ENCODE measurements around the gene CD300LG.
"Not testable (repeated sequence)": the region's sequence is repeated elsewhere in the genome, so short reads cannot be mapped to it uniquely, and the experiment has no call there.

Gene CD300LG, protein sequence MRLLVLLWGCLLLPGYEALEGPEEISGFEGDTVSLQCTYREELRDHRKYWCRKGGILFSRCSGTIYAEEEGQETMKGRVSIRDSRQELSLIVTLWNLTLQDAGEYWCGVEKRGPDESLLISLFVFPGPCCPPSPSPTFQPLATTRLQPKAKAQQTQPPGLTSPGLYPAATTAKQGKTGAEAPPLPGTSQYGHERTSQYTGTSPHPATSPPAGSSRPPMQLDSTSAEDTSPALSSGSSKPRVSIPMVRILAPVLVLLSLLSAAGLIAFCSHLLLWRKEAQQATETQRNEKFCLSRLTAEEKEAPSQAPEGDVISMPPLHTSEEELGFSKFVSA

DNA sequence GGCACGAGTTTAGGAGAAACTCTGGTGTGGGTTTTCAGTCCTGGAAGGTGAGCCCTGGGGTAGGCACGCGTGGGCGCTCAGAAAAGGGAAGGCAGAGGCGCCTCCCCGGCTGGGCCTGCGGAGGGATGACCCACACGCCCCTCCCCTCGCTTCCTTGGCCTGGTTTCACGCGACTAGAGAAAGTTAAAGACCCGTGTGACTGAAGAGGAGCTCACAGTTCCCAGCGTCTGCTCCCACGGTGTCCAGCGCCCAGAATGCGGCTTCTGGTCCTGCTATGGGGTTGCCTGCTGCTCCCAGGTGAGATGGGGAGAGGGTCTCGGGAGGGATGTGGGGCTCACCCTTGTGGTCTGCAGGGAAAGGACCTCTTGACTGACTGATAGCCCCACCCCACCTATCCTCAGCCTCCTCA is at the start of gene CD300LG:
Gene CD300LG, plus strand, starts transcription at position 214 of the 409 bp plus-strand sequence. Its CDS starts 41 bp downstream, at position 255.
- no peak for DNase-seq (ENCODE audit: low read depth)

DNA sequence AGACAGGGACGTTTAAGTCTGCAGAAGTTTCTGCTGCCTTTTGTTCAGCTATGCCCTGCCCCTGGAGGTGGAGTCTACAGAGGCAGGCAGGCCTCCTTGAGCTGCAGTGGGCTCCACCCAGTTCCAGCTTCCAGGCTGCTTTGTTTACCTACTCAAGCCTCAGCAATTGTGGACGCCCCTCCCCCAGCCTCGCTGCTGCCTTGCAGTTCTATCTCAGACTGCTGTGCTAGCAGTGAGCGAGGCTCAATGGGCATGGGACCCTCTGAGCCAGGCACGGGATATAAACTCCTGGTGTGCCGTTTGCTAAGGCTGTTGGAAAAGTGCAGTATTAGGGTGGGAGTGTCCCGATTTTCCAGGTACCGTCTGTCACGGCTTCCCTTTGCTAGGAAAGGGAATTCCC is 49.0 kb upstream of the CD300LG start:
- DNase-seq (ENCODE audit: low read depth) = not testable (repeated sequence)

DNA sequence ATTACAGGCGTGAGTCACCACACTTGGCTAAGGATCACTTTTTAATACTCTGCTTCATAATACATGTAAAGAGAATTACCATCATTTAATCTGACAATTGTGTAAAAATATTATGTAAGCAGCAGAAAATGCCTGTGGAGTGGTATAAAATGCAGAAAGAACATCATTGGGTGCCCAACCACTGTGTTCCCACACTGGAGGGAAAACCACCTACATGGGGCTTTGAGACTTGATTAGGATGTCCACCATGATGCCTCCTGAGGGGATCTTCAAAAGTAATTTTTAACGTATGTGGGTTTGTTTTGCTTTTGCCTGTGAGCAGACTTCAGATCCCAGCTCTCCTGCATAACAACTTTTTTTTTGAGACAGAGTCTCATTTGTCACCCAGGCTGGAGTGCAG is 47.9 kb upstream of the CD300LG start:
- no peak for DNase-seq (ENCODE audit: low read depth)

DNA sequence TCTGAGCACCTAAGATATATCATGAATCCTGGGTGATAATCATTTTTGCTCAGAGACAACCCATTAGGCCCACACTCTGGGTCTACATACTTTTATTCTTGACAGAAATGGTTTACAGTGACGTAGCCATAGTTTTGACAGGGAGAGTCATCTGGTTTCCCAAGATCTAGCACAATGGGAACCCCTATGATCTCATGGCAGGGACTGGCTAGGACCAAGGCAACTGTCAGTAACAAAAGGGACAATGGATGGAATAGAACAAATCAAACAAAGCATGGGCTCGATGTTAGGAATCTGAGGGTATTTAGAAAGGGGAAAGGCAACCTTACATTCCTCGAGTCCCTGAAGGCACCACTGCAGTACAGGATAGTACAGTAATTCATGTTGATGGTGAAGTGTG is 46.2 kb upstream of the CD300LG start:
- DNase-seq (ENCODE audit: low read depth) = no peak

DNA sequence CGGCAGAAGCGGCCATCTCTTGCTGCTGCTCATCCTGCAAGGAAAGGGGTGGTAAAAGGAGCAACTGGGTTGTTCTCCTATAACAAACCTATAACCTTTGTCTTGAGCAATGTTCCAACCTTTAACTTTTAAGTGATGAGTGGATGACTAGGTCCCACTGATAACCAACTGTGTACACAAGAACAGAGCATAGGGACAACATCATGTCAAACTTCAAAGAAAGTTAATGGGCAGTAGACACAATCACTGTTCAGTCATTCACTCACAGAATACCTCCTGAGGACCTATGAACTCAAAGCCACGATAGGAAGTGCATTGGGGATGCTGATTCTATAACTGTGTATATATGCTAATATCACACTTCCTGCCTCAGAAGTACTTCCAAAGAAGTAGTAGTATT is 45.1 kb upstream of the CD300LG start:
- DNase-seq (ENCODE audit: low read depth) = no peak

DNA sequence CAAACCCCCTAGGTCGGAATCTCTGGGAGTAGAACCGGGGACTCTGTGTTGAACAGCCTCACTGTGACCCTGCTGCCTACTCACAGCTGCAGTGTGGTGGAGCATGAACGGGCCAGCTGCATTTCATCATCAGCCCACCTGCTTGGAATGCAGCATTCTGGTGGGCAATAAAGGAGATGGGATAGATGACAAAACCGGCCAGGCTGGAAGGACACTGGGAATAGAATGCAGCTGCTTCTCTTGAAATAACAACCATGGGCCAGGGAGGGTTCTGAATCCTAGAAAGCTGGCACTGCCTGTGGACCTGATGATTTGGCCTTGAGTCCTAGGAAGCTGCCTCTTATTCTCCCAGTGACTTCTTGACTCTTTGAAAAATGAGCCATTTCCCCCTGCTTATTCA is 43.2 kb upstream of the CD300LG start:
- DNase-seq (ENCODE audit: low read depth) = no peak

DNA sequence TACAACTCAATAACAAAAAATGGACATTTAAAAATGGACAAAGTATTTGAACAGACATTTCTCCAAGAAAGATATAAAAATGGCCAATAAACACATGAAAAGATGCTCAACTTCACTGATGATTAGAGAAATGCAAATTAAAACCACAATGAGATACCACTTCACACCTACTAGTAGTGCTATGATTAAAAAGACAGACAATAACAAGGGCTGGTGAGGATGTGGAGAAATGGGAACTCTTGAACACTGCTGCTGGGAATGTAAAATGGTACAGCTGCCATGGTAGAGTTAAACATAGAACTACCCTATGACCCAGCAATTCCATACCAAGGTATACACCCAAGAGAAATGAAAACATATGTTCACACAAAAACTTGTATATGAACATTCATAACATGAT is 41.9 kb upstream of the CD300LG start:
- no peak for DNase-seq (ENCODE audit: low read depth)

DNA sequence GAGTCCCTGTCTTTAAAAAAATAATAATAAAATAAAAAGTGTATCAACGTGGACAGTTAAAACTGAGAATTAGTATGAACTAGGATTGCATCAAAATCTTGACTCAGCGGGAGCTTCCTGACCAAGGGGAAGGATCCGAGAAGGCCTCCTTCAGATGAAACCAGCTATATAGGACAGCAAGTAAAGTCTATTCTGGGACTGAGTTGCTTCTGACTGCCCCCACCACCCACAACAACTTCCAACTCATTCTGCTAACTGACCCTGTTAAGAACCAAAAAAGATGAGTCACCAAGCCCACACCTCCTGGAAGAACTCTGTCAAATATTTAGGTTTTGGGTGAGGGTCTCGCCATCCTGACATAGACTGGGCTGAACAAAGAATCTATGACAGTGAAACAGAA is 38.9 kb upstream of the CD300LG start:
- no peak for DNase-seq (ENCODE audit: low read depth)

DNA sequence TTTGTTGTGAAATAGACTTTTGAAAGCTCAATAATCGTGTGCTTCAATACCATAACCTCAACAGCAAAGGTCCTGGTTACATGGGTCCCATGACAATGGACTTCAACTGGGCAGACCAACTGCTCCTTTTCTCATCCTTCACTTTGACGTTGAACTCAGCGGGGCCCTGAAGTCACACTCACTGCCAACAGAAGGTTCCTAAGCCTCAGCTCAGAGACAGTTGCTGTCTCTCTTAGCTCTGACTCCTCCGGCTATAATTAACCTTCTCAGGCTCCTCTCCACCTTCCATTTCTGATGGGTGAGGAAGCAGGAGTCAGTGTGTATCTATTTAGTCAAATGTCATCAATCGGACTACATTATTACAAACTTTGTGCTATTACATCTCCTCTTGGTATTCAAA is 37.9 kb upstream of the CD300LG start:
- no peak for DNase-seq (ENCODE audit: low read depth)

DNA sequence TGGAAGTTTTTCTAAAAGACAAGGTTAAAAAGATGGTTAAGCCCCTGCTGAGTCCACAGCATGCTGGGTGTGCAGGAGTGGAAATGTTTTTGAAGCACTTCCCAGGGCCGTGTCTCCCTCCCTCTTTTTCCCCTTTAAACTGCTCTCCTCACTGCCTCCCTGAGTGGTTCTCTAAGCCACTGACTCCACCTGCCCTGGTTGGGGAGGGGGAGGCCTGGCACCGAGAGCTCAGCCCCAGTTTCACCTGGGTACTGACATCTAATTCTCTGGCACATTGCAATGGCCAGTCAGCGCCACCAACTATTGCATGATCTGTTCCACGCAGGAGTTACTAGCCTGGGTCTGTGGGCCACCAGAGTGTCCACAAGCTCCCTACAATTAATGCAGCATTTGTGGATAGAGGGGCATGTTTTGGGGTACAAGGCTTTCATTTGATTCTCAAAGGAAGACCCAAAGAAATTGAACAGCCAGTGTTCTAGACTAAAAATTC is 36.7 kb upstream of the CD300LG start:
- DNase-seq (ENCODE audit: low read depth) = no peak

DNA sequence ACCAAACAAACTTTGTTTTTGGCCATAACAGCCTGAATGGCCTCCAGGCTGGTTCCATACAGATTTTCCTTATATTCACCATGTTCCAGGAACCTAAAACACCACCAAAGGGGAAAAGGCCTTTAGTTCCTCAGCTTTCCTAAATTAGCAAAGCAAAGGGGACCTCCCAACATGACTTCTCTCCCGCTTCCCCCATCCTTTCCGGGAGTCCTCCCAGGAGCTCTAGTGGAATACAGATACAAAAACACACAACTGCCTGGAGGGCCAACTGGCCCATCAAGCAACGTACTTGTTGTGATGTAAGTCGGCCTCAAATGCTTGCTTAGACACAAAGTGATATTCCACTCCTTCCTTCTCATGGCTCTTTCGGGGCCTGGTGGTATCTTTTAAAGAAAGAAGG is 36.2 kb upstream of the CD300LG start:
- no peak for DNase-seq (ENCODE audit: low read depth)

DNA sequence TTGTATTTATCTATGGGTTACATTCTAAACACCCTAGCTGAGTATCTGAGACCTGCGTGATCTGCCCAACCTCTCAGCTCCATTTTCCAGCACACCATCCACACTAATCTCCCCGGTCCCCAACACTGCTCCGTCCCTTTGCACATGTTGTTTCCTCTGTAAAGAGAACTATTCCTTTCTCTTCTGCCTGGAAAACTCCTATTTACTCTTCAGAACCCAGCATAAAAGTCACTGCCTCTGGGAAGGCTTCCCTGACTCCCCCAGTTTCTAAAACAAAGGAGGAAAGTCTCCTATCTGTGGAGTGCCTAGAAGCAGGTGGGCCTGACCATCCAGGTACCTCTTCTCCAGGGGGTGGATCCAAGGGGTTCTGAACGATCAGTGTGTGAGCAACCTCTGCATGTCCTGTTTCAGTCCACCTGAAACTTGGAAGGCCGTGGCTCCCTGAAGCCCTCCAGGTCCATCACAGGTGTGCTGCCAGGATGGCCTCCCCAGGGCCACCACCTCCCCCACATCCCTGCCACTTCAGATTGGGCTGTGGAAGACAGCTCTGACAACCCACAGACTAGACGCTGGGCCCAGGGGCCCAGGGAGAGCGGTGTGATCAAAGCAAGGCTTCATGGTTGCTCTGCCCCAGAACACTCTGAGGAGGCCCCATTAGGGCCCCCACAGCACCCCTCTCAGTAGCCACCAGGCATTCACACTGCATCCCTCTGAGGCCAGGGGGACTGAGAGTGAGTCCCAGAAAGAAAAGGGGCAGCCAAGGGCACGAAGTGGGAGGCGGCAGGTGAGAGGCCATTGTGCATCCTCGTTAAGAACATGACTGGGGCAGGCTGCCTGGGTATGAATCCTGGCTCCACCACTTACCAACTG is 34.3 kb upstream of the CD300LG start:
- DNase-seq (ENCODE audit: low read depth) = no peak

DNA sequence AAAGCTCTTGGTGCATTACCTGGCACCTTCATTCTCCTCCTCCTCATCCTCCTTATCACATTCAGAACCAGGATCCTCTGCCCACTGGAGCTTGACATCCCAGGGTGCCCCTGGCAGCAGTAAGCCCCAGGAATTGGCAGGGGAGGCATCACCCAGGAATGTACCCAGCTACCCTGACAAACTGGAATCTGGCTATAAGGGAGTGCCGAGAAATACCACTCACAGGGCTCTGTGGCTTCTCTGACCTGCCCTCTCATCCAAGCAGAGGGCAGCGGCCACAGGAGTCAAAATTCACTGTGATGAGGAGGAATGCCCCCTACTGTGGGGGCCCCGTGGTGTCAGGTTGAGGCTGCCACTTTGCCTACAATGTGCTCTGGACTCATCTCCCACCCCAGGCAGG is 33.6 kb upstream of the CD300LG start:
- no peak for DNase-seq (ENCODE audit: low read depth)

DNA sequence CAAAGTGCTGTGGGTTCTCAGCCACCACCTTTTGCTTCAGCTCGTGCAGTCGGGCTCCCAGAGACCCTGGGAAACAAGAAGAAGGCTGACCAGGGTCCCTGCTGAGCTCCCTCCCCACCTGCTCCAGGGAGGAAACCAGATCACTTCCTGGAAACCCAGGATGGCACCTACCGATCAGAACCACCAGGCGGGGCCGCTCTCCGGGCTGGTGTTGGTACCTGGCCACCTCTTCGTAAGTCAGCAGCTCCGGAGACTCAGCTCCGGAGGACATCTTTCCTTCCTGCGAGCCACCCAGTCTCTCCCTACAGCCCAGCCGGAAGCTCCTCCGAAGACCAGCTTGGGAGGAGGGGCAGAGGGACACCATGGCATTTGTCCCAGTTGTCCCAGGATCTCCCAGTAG is 33.0 kb upstream of the CD300LG start:
- no peak for DNase-seq (ENCODE audit: low read depth)

DNA sequence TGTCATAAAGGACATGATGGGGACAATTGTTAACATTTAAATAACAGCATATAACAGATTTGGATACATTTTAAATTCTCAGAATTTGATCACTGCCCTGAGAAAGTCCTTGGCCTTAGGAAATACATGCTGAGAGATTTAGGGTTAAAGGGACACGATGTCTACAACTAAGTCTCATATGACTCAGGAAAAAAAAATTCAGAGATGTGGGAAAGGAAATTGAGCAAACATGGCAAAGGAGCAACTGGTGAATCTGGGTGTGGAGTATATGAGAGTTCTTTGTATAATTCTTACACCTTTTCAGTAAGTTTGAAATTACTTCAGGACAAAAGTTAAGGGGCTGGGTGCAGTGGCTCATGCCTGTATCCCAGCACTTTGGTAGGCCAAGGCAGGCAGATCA is 32.3 kb upstream of the CD300LG start:
- peak; percentile 14 for DNase-seq (ENCODE audit: low read depth)

DNA sequence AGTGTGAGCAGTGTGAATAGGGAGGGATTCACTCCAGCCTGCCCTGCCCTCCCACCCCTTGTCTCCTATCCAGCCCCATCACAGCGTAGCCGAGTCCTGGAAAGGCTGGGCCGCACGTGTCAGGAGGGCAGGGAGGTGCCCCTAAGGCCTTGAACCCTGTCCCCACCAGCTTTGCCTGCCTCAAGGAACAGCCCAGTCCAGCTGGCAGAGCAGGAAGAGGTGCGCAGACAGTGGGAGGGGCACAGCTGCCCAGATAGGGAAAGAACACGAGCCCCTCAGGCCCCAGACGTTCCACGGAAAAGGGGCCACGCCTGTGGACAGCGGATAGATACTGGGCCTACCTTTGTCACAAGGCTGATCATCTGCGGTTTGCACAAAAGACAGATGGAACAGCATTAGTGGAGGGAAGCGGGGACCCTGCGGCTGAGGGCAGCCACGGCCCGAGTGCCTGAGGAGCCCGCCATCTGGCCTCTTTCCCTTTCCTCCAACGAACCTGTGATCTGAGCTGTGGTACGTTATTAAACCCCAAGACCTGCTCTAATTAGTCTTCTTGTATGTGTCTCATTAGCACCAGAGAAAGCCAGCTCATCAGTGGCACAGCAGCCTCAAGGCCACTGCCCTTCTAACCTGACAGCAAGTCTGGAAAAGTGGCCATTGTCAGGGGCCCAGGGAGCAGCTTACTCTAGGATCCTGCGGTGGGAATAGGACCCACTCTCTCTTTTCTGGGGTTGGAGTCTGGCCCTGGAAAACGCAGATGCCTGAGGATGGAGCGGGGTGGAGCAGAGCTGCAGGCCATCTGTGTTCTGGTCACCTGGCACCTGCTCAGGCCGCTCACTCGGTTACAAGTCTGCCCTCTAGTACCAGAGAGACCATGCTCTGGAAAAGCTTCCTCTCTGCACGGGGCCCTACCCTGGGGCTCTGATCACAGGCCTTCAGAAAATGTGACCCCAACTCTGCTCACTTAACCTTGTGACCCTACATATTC is 30.3 kb upstream of the CD300LG start:
- DNase-seq (ENCODE audit: low read depth) = no peak

DNA sequence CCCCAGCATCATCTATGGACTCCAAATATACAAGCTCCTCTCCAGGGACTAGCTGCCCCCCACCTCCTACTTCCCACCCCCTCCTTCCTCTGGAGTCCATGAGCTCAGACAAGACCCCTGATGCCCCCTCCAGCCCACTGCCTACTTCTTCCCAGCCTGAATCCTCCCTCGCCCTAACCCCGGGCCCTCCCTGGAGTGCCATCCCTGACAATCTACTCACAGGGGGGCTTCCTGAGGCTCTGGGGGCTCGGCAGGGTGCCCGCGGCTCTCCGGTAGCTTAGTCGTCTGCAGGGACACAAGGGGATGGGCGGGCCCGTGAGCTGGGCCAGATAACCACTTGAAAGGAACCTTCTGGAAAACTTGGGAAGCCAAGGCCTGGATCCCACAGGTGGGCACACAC is 29.1 kb upstream of the CD300LG start:
- no peak for DNase-seq (ENCODE audit: low read depth)

DNA sequence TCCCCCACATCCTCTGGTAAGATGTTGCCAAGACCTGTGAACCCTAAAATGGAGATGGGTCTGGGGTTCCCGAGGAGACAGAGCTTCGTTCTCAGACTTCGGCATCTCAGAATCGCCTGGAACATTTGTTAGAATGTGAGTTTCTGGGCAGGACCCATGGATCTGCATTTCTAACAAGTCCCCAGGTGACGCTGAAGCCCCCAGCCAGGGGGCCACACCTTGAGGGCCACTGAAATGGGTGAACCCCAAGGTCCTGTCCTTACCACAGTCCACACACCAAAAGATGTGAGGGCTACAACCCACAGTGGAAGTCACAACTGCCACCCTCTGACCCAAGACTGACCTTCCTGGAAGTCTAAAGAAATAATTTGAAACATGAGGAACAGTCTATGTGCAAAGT is 28.0 kb upstream of the CD300LG start:
- no peak for DNase-seq (ENCODE audit: low read depth)

DNA sequence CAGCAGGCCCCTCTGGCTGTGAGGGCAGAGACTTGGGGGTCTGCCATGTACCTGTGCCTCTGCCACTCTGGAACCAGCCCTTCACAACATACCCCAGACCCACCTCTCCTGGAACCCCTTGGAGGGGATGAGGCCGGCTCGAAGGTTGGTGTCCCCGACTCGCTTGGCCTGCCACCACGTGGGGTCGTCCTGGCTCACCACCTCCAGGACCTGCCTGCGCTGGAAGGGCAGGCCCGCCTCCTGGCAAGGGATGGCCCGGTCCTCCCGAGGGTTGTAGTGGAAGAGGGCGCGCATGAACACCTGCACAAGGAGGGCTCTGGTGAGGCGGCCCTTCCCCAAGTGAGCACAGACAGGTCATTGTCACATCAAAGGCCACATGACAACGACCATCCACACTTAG is 26.2 kb upstream of the CD300LG start:
- DNase-seq (ENCODE audit: low read depth) = no peak

DNA sequence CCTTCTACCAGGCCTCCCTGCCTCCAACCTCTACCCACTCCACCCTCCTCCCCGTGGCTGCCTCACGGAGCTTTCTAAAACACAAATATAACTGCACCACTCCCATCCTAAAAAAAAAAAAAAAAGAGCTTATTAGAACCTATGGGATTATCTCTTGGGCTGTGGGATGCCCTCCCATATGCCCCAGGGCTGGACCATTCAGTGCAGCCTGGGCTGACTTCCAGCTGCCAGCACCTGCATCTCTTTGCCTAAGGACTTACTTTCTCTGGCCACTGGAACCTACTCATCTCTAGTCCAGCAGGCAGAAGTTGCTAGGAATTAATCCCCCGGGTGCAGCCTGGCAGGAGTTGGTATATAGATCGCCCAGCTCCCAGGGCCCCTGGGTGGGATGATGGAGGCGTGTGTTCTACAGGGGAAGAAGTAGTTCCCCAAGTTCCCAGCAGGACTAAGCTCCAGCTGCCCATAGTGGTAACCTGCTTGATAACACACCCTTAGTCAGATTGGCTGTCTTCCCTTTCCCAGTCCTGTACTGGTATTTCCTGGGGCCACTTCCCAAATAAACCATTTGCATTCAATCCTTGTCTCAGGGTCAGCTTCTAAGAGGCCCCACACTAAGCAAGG is 24.3 kb upstream of the CD300LG start:
- no peak for DNase-seq (ENCODE audit: low read depth)

DNA sequence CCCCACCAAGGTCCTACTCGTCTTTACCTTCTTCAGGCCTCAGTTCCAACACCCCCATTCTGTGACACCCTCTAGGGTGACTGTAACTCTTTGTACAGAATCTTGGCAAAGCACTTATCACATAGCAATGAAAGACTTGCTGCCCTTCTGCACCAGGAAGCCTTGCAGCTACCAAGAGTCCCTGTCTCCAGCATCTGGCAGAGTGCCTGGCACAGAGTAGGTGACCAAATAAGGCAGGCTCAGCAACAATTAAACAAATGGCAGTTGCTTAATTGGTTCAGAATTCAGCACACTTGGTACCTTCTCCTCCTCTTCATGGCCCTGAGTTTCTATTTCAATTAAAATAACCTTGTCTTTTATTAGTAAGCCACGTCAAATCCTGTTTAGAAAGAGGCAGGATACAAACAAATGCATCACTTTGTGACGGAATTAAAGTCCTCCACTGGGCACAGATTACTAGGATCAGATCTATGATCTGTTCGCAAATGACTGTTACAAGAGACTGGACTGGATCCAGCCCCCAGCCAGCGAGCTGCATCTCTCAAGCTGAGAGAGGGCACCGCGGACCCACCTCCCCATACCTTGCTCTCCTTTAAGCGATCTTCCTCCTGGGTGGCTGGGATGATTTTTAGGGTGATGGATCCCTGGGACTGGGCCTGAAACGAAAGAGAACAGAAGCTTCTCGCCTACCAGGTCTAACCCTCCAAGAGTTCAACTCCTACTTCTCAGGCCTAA is 23.5 kb upstream of the CD300LG start:
- no peak for DNase-seq (ENCODE audit: low read depth)

Data from fibroblast of the conjunctiva (primary cell).